ENCODE data around the gene CNBP.

The CNBP gene

DNA sequence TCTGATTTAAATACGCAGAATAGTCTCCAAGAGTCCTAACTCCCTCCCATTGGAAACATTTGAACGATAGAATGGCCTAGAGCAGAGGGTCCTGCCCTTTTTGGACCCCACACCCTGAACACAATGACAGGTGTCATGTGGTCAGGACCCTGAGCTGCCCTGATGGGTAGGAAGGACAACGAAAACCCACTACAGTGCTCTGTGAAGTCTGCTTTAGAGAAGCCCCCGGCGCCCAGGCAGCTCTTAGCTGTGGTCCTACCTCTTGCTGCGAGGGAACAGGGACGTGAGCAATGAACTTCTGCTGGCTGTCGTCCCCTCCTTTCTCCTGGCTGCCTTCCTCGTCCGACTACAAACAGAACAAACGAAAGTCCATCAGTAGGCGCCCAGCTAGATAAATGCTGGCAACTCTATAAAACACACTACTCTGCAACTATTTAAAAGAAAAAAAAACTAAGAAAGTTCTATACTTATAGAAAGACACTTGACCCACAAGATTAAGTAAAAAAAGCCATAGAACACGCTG is 53.3 kb downstream of the CNBP start:
- DNase-seq: no peak

DNA sequence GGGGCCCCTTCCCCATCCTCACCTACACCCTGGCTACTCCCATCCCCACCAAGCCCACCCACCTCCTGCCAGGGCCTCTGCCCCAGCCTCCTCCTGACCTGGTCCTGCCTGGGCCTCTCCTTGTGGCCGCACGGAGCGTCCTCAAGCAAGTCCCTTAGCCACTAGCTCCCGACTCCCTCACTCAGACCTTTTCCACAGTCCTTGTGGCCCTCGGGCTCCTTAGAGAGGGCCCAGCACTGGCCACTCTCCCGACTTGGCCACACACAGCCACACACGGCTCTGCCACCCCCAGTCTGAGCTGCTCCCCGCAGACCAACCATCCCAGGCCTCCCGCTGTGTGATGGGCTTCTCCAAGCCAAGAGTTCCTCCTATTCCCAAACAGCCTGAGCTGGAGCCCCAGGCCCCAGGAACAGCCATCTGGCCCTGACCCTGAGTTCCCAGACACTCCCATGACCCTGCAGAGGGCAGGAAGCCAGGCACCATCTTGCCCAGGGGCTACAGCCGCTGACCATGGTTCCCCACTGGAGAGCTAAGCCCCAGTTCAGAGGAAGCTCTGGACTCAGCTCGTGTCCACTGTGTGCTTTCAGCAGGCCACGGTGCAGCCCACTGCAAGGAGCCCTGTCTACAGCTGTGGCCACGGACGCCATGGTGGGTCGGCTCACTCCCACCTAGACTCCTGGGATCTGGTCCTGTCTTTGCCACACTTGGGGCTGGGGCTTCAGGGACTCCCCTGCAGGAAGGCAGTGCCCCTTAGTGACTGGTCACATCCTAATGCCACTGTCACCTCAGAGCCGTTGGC is 55.1 kb downstream of the CNBP start:
- no peak for DNase-seq

DNA sequence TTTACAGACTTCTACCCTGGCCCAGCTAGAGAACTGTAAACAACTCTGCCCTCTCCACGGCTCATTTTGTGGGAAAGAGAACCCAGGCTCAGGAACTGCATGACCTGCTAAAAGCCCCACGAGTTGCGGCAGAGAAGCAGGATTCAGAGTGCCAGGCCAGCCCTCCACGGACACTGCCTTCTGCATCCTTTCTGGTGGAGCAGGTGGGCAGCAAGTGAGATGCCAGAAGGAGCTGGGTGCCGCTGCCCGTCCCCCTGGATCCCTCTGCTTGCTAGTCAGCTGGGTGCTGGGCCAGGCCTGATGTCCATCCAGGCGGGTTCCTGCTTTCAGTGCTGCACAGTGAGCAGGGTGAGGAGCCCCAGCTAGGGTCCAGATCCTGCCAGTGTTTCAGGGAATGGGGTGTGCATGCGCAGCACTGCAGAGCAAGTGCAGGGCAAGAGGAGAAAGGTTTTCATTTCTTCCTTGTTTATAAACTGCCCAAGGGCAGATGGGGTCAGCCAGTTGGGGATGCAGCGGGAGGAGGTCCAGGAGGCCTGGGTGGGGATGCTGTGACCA is 56.9 kb downstream of the CNBP start:
- DNase-seq: no peak

DNA sequence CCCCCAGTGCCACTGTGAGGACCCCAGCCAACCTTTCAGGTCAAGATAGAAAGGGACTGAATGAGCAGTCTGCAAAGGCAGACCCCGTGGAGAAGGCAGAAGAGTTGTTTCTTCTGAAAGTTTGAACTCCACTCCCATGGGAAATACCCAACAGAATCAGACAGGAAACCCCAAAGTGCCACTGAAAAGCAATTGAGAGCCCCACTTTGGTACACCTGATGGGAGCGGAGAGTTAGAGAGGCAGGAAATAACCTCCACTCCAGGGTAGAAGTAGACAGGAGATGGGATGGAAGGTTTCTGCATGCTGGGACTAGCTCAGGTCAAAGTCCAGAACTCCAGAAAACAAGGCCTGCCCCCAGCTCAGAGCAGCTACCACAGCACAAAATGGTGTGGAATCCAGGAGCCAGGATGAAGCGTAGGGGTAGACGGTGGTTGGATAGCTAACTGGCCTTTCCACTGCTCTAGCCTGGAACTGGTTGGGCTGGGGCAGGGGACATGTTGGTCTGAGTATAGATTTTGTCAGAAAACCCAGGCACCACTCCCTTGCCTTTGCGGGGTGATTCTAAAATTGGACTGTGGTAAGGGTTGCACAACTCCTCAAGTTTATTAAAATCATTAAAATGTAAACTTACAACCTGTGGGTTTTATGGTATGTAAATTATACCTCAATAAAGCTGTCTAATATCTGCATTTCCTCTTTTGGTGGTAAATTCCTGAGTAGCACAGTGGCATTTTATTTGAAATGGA is 60.2 kb downstream of the CNBP start:
- DNase-seq: no peak

DNA sequence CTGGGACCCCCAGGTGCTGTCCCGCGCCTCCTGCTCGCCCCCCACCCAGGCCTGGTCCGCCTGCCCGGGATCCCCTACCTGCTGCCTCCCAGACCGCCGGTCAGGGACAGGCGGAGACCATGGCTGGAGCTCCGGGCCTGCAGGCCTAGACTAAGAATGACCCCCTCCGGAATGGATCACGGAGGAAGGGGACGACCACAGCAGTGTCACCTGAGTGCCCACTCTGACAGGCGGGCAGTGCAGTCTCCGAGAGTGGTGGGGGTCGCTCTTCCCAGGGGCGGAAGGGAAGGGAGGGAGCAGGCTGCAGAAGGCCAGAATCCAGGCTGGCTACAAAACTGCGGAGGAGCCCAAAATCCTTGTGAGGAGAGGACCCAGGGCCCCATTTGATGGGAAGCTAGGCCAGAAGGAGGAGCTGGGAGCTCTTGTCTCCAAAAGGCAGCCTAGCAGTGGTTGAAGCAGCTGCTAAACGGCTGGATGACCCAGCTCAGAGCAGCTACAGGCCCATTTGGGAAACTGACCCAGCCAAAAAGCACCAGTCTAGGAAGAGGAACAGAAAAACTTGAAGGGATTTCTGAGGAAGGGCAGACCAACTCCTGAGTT is 61.2 kb downstream of the CNBP start:
- DNase-seq: no peak

DNA sequence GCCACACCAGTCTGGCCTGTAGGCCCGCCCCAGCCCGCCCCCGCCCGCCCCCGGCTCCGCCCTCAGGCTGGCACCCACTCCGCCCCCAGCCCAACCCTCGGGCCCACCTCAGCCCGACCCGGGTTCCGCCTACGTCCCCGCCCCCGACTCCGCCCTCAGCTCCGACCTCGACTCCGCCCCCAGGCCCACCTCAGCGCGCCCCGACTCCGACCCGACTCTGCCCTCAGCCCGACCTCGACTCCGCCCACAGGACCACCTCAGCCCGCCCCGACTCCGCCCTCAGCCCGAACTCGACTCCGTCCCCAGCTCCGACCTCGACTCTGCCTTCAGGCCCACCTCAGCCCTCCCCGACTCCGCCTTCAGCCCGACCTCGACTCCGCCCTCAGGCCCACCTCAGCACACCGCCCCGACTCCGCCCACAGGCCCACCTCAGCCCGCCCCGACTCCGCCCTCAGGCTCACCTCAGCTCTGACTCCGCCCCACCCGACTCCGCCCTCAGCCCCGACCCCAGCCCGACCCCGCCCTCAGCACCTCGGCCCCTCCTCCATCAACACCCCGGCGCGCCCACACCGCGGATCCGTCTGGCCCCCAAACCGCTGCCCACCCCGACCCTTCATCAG is 61.8 kb downstream of the CNBP start, which contains the start of gene RAB43:
Gene RAB43 (minus strand): TSS at position 13 of the 620 bp plus-strand sequence. CDS start 315 bp downstream, outside the sequence.
- peak; percentile 86 for DNase-seq

DNA sequence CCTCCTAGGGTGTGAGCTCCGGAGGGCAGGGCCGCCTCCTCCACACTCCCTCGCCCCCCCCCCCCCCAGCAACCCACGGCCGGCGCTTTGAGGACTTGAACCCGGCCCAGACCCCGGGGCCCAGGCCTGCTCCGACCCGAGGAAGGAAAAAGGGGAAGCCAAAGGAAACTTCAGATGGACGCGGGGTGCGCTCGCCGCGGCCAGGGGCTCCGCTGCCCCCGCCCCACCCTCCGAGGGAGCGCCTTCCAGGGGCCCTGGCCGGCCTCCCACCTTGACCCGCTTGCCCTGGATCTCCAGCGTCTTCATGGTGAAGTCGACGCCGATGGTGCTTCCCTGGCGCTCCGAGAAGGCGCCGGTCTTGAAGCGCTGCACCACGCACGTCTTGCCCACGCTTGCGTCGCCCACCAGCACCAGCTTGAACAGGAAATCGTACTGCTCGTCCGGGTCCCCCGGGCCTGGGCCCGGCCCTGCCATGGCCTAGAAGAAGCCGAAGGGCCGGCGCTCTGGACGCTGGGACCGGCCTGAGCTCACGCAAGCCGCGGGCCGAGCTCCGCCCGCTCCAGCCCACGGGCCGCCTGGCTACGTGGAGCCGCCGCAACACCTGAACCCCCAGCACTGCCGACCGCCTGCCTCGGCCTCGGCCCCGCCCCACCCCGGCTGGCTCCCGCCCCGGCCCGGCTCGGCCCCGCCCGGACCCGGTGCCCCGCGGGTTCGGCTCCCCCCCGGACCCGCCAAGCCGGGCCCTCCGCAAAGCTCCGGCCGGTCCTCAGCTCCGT is 62.5 kb downstream of the CNBP start:
- DNase-seq: peak; percentile 44

DNA sequence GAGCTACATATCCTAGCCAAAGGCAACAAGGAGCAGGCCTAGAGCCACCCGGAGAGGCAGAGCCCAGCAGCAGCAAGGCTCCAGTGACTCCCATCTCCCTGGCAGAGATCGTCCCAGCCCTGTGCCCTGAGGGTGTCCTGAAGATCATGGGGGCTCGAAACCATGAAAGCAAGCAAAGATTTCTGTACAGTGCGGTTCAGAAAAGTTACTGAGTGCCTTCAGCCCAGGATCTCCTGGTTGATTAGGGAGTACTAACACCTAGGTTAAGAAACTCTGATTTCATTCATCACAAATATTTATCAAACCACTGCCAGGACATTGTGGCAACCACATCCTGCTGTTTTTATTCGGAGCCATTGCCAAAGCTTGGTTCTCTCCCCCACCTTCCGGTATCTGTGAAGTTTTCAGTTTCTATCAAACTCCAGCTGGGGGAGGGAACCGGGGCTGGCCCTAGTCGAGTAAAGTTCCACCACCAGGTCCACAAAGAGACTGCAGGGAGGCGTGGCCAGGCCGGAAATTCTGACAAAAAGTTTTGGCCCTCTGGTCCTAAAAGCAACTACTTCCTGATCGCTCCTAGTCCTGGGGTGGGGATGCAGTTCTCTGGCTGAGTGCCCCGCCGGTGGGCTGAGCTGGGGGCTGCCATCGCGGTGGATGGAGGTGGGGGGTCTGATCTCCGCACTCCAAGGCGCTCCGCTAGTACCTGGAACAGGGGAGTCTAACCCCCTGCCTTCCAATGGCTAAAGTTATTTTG is 63.3 kb downstream of the CNBP start:
- DNase-seq: peak; percentile 76

DNA sequence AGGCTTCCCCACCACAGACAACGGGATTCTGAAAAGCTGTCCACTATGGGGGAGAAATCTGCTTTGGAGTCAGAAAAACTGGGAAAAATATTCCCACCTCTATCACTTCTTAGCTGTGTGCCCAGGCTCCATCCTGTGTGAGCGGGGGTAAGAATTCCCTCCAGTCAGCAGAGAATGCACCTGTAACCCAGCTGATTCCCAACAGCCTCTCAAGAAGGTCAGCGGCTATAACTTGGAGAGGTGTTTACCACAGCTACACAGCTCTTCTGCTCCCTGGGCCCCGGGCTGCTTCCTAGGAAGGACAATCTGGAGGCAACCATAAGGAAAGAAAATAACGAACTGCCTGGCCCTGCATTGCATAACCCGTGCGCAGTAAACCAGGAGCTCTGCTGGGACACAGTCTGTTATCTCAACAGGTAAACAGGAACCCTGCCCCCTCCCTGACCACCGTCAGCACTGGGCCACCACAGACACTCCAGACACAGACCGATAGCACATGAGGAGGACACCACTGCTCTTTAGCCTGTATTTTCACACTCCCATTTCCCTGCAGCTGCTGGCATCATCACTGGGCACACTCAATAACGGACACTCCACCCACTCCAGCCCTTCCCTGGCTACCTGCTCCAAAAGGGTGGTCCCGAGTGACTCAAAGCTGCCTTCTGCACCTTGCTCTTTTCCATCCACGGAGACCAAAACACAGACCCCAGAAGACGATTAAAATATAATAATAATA is 64.2 kb downstream of the CNBP start:
- DNase-seq: no peak

DNA sequence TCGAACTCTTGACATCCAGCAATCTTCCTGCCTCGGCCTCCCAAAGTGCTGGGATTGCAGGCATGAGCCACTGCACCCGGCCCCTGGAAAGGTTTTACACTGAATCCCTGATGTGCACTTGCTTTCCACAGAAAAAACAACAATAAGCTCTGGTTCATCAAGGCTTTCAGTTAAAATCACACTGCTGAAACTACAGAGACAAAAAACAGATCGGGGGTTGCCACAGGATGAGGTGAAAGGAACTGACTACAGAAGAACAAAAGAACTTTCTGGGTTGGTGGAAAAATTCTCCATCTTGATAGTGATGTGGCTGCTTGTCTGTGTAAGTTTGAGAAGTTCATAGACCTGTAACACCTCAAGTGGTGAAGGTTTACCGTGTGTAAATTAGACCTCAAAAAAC is 65.0 kb downstream of the CNBP start:
- DNase-seq: no peak

Data from activated T-cell treated with anti-CD3 and anti-CD28 coated beads for 4 hours (primary cell).